ENCODE data around the gene SERTAD4.
A peak's percentile ranks its signal among the peaks of the same experiment; 100 is the strongest.

SERTAD4 gene

GRCh38 chr1:210218047-210218446 lies 14.5 kb upstream of the SERTAD4 start:
- DNase-seq = no peak
- no peaks in the 10 kb centered on the region for H3K9me3 Mint-ChIP-seq
- CTCF ChIA-PET = no interaction called here
- H3K27ac Mint-ChIP-seq = no peak overlapping the region
- H3K36me3 Mint-ChIP-seq = no peaks in the 10 kb centered on the region
- no peak overlapping the region for H3K4me3 Mint-ChIP-seq
- H3K4me1 Mint-ChIP-seq = no peaks in the 10 kb centered on the region
- H3K27me3 Mint-ChIP-seq = peaks cover 12% of the 10 kb centered on the region

- Mint-ChIP-seq H3K36me3 (no peaks in the 10 kb centered on the region), H3K4me3 (no peak overlapping the region), H3K27me3 (peaks cover 7% of the 10 kb centered on the region), H3K4me1 (no peaks in the 10 kb centered on the region), H3K27ac (no peak overlapping the region), H3K9me3 (no peaks in the 10 kb centered on the region)
- CTCF ChIA-PET = interaction anchor here (0.7 kb wide), 1 partner anchor 15 kb away, joined by 3 read pairs; no protein-coding TSS in a partner anchor
- DNase-seq = no peak
These were observed 10.1 kb upstream of the SERTAD4 start for GRCh38 chr1:210222340-210223006.

GRCh38 chr1:210223226-210223904 lies 9.2 kb upstream of the SERTAD4 start:
- H3K4me1 Mint-ChIP-seq = no peaks in the 10 kb centered on the region
- H3K4me3 Mint-ChIP-seq = no peak overlapping the region
- peaks cover 5% of the 10 kb centered on the region for H3K27me3 Mint-ChIP-seq
- H3K27ac Mint-ChIP-seq = no peak overlapping the region
- no peaks in the 10 kb centered on the region for H3K36me3 Mint-ChIP-seq
- no peak for DNase-seq
- CTCF ChIA-PET = no interaction called here
- H3K9me3 Mint-ChIP-seq = no peaks in the 10 kb centered on the region

GRCh38 chr1:210228158-210228557 lies 4.4 kb upstream of the SERTAD4 start:
- DNase-seq = no peak
- no peak overlapping the region for H3K4me3 Mint-ChIP-seq
- no peaks in the 10 kb centered on the region for H3K36me3 Mint-ChIP-seq
- peaks cover 30% of the 10 kb centered on the region for H3K27me3 Mint-ChIP-seq
- CTCF ChIA-PET = interaction anchor here (1.3 kb wide), 1 partner anchor 15 kb away, joined by 3 read pairs; no protein-coding TSS in a partner anchor
- no peak overlapping the region for H3K27ac Mint-ChIP-seq
- no peaks in the 10 kb centered on the region for H3K9me3 Mint-ChIP-seq
- H3K4me1 Mint-ChIP-seq = peaks cover 4% of the 10 kb centered on the region

GRCh38 chr1:210230149-210230695 lies 2.4 kb upstream of the SERTAD4 start:
- CTCF ChIA-PET = no interaction called here
- no peaks in the 10 kb centered on the region for H3K9me3 Mint-ChIP-seq
- no peak overlapping the region for H3K27ac Mint-ChIP-seq
- DNase-seq = no peak
- H3K36me3 Mint-ChIP-seq = no peaks in the 10 kb centered on the region
- peaks cover 45% of the 10 kb centered on the region for H3K27me3 Mint-ChIP-seq
- no peak overlapping the region for H3K4me3 Mint-ChIP-seq
- peaks cover 12% of the 10 kb centered on the region for H3K4me1 Mint-ChIP-seq

GRCh38 chr1:210231846-210232510 lies 618 bp upstream of the SERTAD4 start:
- Mint-ChIP-seq H3K36me3 (no peaks in the 10 kb centered on the region), H3K27ac (no peak overlapping the region), H3K4me3 (no peak overlapping the region), H3K9me3 (no peaks in the 10 kb centered on the region), H3K4me1 (peaks cover 12% of the 10 kb centered on the region), H3K27me3 (peaks cover 59% of the 10 kb centered on the region)
- DNase-seq = no peak
- CTCF ChIA-PET = no interaction called here

GRCh38 chr1:210233216-210233494 lies 559 bp downstream of the SERTAD4 start:
- Mint-ChIP-seq H3K4me1 (peaks cover 12% of the 10 kb centered on the region), H3K36me3 (no peaks in the 10 kb centered on the region), H3K4me3 (peak overlapping the region; percentile 6), H3K27ac (no peak overlapping the region), H3K9me3 (no peaks in the 10 kb centered on the region), H3K27me3 (peaks cover 71% of the 10 kb centered on the region)
- DNase-seq = no peak
- CTCF ChIA-PET = interaction anchor here (0.9 kb wide), 1 partner anchor 20 kb away, joined by 3 read pairs; no protein-coding TSS in a partner anchor

- H3K4me3 Mint-ChIP-seq = peak overlapping the region; percentile 10
- CTCF ChIA-PET = interaction anchor here (0.9 kb wide), 1 partner anchor 19 kb away, joined by 3 read pairs; no protein-coding TSS in a partner anchor
- peak; percentile 31 for DNase-seq
- no peaks in the 10 kb centered on the region for H3K36me3 Mint-ChIP-seq
- H3K4me1 Mint-ChIP-seq = peaks cover 12% of the 10 kb centered on the region
- H3K9me3 Mint-ChIP-seq = no peaks in the 10 kb centered on the region
- peaks cover 71% of the 10 kb centered on the region for H3K27me3 Mint-ChIP-seq
- H3K27ac Mint-ChIP-seq = no peak overlapping the region
These were observed 1.1 kb downstream of the SERTAD4 start for GRCh38 chr1:210233495-210234328.

GRCh38 chr1:210234329-210234757 lies 1.7 kb downstream of the SERTAD4 start:
- Mint-ChIP-seq H3K9me3 (no peaks in the 10 kb centered on the region), H3K36me3 (no peaks in the 10 kb centered on the region), H3K27me3 (peaks cover 71% of the 10 kb centered on the region), H3K4me1 (peaks cover 12% of the 10 kb centered on the region), H3K4me3 (peak overlapping the region; percentile 10), H3K27ac (no peak overlapping the region)
- DNase-seq = no peak
- CTCF ChIA-PET = no interaction called here

- H3K4me1 Mint-ChIP-seq = peaks cover 12% of the 10 kb centered on the region
- peaks cover 78% of the 10 kb centered on the region for H3K27me3 Mint-ChIP-seq
- H3K9me3 Mint-ChIP-seq = no peaks in the 10 kb centered on the region
- H3K36me3 Mint-ChIP-seq = no peaks in the 10 kb centered on the region
- CTCF ChIA-PET = no interaction called here
- H3K4me3 Mint-ChIP-seq = no peak overlapping the region
- no peak overlapping the region for H3K27ac Mint-ChIP-seq
- no peak for DNase-seq
These were observed 2.9 kb downstream of the SERTAD4 start for GRCh38 chr1:210235363-210236053.

- CTCF ChIA-PET = interaction anchor here (1.4 kb wide), 1 partner anchor 14 kb away, joined by 3 read pairs; no protein-coding TSS in a partner anchor
- no peak for DNase-seq
- no peak overlapping the region for H3K27ac Mint-ChIP-seq
- H3K27me3 Mint-ChIP-seq = peaks cover 78% of the 10 kb centered on the region
- H3K36me3 Mint-ChIP-seq = no peaks in the 10 kb centered on the region
- H3K4me3 Mint-ChIP-seq = no peak overlapping the region
- no peaks in the 10 kb centered on the region for H3K9me3 Mint-ChIP-seq
- H3K4me1 Mint-ChIP-seq = peaks cover 12% of the 10 kb centered on the region
These were observed 3.8 kb downstream of the SERTAD4 start for GRCh38 chr1:210236386-210236839.

GRCh38 chr1:210236840-210237409 lies 4.3 kb downstream of the SERTAD4 start:
- Mint-ChIP-seq H3K27me3 (peaks cover 78% of the 10 kb centered on the region), H3K4me3 (no peak overlapping the region), H3K36me3 (no peaks in the 10 kb centered on the region), H3K4me1 (peaks cover 12% of the 10 kb centered on the region), H3K9me3 (no peaks in the 10 kb centered on the region), H3K27ac (no peak overlapping the region)
- CTCF ChIA-PET = interaction anchor here (1.4 kb wide), 1 partner anchor 15 kb away, joined by 3 read pairs; no protein-coding TSS in a partner anchor
- DNase-seq = no peak

GRCh38 chr1:210237479-210237878 lies 4.9 kb downstream of the SERTAD4 start:
- Mint-ChIP-seq H3K4me3 (no peak overlapping the region), H3K4me1 (peaks cover 10% of the 10 kb centered on the region), H3K36me3 (no peaks in the 10 kb centered on the region), H3K9me3 (no peaks in the 10 kb centered on the region), H3K27ac (no peak overlapping the region), H3K27me3 (peaks cover 73% of the 10 kb centered on the region)
- no peak for DNase-seq
- CTCF ChIA-PET = interaction anchor here (1.4 kb wide), 1 partner anchor 15 kb away, joined by 3 read pairs; no protein-coding TSS in a partner anchor
